SK-N-SH (cell line): ENCODE measurements around the gene CDK15.

ENCODE experiments used
- CTCF ChIP-seq: fragments of 200-600 bp; sonication (generic); IDR thresholded peaks from 2 replicates; pipeline ENCODE4 v1.6.1; 2017; ENCODE audit warnings: antibody characterized with exemption, mild to moderate bottlenecking, moderate library complexity
- POLR2AphosphoS5 ChIP-seq: IDR thresholded peaks from 2 replicates; pipeline ENCODE4 v1.6.1; 2012; ENCODE audit warnings: low read depth, low read length
- SMC3 ChIP-seq: IDR thresholded peaks from 2 replicates; pipeline ENCODE4 v1.6.1; 2012; ENCODE audit warnings: low read depth, low read length, improper control_type of control experiment
- TCF12 ChIP-seq: IDR thresholded peaks from 2 replicates; pipeline ENCODE4 v1.4.0; 2012
- TF ChIP-seq, protein P1 (sequence below): IDR thresholded peaks from 2 replicates; pipeline ENCODE4 v1.4.0; 2012; ENCODE audit warnings: low read depth, borderline replicate concordance
- TF ChIP-seq, protein P2 (sequence below): IDR thresholded peaks from 2 replicates; pipeline ENCODE4 v1.4.0; 2012; ENCODE audit warnings: low read depth, borderline replicate concordance

- TF ChIP-seq, protein P1, sequence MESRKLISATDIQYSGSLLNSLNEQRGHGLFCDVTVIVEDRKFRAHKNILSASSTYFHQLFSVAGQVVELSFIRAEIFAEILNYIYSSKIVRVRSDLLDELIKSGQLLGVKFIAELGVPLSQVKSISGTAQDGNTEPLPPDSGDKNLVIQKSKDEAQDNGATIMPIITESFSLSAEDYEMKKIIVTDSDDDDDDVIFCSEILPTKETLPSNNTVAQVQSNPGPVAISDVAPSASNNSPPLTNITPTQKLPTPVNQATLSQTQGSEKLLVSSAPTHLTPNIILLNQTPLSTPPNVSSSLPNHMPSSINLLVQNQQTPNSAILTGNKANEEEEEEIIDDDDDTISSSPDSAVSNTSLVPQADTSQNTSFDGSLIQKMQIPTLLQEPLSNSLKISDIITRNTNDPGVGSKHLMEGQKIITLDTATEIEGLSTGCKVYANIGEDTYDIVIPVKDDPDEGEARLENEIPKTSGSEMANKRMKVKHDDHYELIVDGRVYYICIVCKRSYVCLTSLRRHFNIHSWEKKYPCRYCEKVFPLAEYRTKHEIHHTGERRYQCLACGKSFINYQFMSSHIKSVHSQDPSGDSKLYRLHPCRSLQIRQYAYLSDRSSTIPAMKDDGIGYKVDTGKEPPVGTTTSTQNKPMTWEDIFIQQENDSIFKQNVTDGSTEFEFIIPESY: no peak
- TF ChIP-seq TCF12: no peak
- TF ChIP-seq CTCF: no peak
- no peak for TF ChIP-seq POLR2AphosphoS5
- TF ChIP-seq SMC3: no peak
- TF ChIP-seq, protein P2, sequence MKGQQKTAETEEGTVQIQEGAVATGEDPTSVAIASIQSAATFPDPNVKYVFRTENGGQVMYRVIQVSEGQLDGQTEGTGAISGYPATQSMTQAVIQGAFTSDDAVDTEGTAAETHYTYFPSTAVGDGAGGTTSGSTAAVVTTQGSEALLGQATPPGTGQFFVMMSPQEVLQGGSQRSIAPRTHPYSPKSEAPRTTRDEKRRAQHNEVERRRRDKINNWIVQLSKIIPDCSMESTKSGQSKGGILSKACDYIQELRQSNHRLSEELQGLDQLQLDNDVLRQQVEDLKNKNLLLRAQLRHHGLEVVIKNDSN: no peak
Observed at GRCh38 chr2:201858281-201859184, 52.2 kb downstream of the CDK15 start.
